Choroid plexus epithelial cell (primary cell): ENCODE data around the gene PRR5L.

Experiments used
- DNase-seq: peaks from one replicate; pipeline ENCODE4 v3.0.0-alpha.2; 2010; ENCODE audit warnings: low read depth
- H3K4me3 ChIP-seq: 2 replicates; pipeline ENCODE4 v1.5.1; 2011; ENCODE audit warnings: low read depth, mild to moderate bottlenecking, control low read depth, low read length, moderate library complexity
- CTCF ChIP-seq: conservative IDR thresholded peaks from 2 replicates; pipeline ENCODE4 v1.5.1; 2011; ENCODE audit warnings: low read depth, mild to moderate bottlenecking, control low read depth, inconsistent platforms, low read length, moderate library complexity

The PRR5L gene

DNA sequence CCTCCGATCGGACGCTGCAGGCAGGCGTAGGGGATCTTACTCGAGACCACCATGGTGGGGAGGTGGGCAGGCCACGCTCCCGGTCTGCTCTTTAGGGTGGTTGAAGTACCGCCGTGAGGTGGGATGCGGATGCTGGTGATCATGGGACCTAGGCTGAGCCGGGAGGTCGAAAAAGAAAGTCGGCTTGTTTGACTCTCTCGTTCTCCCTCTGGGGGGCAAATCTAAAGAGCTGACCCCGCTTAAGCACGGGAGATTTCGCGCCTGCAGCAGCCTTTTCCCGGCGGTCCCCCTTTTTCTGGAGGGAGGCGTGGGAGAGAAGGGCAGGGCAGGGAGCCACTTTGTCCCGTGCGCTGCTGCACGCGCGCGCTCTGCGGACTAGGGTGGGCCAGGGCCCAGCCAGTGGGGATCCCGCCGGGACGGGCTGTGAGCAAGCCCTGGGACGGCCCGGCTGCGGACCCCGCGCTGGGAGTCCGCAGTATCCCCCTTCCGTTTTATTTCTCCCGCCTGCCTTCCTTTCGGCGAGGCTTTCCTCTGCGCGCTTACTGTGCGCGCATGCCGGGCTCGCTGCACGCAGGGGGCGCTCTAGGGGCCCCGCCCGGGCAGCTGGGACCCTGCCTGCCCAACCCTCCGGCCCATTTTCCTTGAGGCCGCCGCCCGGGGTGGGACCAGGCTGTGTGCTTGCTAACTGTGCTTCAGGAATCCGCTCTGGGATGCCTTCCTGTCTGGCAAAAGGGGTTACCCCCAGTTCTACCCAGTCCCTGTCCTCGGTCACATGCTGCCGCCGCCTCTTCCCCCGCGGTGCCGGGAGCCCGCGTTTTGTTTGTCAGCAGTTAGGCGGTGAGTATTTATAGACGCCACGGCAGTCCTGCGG is 81.0 kb downstream of the PRR5L start:
- peak; percentile 72 for DNase-seq
- TF ChIP-seq CTCF: peak; percentile 71
- peak overlapping the region; percentile 88 for H3K4me3 ChIP-seq

DNA sequence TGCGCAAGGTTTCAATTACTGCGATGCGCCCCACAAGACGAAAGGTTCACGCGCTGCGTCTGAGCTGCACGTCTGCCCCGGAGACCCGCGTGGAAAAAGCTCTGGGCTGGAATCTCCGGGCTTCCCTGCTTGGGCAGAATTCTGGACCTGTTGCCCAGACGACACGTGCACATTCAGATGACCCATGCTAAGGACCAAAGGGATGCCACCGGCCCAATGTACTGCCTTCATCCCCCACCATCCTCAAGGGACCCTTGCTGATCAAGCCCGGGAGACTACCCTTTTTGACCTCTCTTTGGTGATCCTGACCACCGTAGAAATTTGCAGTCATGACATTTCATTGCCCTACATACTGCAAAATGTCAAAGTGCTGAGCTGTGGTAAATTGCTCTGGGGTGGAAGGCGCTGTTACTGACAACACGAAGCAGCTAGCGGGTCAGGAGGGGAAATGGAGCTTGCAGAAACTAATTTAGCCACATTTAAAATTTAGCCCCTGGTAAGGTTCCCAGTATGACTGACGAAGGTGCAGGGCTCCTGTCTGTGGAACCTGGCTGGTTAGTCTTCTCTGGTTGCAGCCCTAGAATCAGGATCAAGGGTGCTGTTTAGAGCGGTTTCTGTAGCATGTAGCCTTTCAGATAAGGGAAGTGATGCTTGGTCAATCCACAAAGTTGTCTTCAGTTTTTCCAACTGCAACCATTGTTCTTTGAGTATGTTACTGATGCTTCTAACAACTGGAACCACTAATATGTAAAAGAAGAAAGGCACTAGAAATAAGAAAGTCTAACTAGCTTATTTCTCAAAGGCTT is 81.9 kb downstream of the PRR5L start:
- DNase-seq: peak; percentile 39
- no peak for TF ChIP-seq CTCF
- H3K4me3 ChIP-seq: peak overlapping the region; percentile 88

GRCh38 chr11:36379653-36380052 is 83.6 kb downstream of the PRR5L start:
- no peak for DNase-seq
- no peak overlapping the region for H3K4me3 ChIP-seq
- no peak for TF ChIP-seq CTCF

- no peak for TF ChIP-seq CTCF
- no peak overlapping the region for H3K4me3 ChIP-seq
- no peak for DNase-seq
These were observed 84.4 kb downstream of the PRR5L start for GRCh38 chr11:36380296-36381014.

- DNase-seq: no peak
- no peak for TF ChIP-seq CTCF
- H3K4me3 ChIP-seq: no peak overlapping the region
These were observed 84.9 kb downstream of the PRR5L start for GRCh38 chr11:36381015-36381360.

- H3K4me3 ChIP-seq: no peak overlapping the region
- DNase-seq: no peak
- no peak for TF ChIP-seq CTCF
These were observed 87.1 kb downstream of the PRR5L start for GRCh38 chr11:36383195-36383594.
